Iris pigment epithelial cell (primary cell): Measurements from ENCODE around the gene DOHH.

Source experiments
- DNase-seq: peaks from one replicate; pipeline ENCODE4 v3.0.0-alpha.2; 2011; ENCODE audit warnings: low read depth

DOHH gene

GRCh38 chr19:3478409-3479176 is 21.9 kb downstream of the DOHH start:
- no peak for DNase-seq

- DNase-seq: no peak
These were observed 22.5 kb downstream of the DOHH start for GRCh38 chr19:3477951-3478350.

DNA sequence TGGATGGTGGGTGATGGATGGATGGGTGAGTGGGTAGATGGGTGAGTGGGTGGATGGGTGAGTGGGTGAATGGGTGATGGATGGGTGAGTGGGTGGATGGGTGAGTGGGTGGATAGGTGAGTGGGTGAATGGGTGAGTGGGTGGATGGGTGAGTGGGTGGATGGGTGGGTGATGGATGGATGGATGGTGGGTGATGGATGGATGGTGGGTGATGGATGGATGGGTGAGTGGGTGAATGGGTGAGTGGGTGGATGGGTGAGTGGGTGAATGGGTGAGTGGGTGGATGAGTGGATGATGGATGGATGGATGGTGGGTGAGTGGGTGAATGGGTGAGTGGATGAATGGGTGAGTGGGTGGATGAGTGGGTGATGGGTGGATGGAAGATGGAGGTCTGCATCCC is 23.0 kb downstream of the DOHH start:
- no peak for DNase-seq

DNA sequence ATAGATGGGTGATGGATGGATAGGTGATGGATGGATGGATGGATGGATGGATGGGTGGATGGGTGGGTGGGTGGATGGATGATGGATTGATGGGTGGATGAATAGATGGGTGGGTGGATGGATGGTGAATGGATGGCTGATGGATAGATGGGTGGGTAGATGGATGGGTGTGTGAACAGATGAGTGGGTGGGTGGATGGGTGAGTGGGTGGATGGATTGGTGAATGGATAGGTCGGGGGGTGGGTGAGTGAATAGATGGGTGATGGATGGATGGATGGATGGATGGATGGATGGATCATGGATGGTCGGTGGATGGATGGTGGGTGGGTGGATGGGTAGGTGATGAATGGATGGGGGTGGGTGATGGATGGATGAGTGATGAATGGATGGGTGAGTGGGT is 23.6 kb downstream of the DOHH start:
- no peak for DNase-seq

GRCh38 chr19:3475449-3475848 is 25.0 kb downstream of the DOHH start:
- no peak for DNase-seq

DNA sequence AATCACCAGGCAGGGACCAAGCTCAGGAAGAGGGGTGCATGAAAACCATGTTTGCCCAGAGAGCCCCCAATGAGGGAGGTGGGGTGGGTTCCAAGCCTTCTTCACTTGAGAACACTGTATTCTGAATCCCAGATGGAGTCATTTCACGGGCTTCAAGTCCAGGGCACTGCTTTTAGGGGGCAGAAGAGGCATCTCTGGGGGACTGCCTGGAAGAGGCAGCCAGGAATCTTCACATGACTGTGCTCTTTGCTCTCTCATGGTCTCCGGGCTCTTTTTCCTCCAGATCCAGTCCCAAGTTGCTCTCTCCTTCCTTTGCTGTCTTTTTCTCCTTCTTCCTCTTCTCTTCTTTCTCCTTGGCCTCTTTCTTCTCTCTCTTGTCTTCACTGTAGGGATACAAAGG is 25.9 kb downstream of the DOHH start:
- DNase-seq: no peak

GRCh38 chr19:3474010-3474409 is 26.5 kb downstream of the DOHH start:
- DNase-seq: no peak

GRCh38 chr19:3471954-3472655 is 28.4 kb downstream of the DOHH start:
- no peak for DNase-seq

DNA sequence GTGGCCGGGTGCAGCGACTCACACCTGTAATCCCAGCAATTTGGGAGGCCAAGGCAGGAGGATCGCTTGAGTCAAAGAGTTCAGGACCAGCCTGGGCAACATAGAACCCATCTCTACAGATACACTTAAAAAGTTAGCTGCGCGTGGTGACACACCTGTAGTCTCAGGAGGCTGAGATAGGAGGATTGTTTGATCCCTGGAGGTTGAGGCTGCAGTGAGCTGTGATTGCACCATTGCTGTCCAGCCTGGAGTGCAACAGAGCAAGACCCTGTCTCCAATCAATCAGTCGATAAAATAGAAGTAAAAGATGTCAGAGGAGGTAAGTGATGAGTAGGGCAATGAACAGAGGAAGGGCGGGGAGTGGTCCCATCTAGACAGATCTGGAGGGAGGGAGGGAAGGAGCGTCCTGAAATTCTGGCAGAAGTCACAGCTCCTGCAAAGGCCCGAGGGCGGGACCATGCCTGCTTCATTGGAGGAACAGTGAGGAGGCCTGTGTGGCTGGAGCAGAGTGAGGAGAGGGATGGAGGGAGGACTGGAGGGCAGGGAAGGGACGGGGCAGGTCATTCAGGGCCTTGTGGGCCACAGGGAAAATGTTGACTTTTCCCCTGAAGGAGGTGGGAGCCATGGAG is 29.9 kb downstream of the DOHH start:
- DNase-seq: no peak

GRCh38 chr19:3469638-3470499 is 30.6 kb downstream of the DOHH start:
- no peak for DNase-seq

DNA sequence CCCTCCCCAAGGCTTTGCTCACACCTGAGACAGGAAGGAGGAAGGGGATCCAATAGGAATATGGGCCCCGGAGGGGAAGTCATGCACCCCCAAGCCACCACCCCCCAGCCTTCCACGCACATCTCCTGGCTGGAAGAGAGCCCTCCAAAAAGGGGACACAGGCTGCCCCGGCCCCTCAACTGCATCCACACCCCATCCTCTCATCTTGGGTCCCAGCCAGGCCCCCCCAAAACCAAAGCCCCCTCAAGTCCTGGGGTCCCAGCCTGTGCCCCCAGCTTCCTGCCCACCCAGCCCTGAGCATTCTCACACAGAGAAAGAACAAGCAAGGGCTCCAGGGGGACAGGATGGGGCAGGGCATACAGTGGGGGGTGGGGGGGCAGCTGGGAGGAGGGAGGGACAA is 32.3 kb downstream of the DOHH start:
- no peak for DNase-seq

DNA sequence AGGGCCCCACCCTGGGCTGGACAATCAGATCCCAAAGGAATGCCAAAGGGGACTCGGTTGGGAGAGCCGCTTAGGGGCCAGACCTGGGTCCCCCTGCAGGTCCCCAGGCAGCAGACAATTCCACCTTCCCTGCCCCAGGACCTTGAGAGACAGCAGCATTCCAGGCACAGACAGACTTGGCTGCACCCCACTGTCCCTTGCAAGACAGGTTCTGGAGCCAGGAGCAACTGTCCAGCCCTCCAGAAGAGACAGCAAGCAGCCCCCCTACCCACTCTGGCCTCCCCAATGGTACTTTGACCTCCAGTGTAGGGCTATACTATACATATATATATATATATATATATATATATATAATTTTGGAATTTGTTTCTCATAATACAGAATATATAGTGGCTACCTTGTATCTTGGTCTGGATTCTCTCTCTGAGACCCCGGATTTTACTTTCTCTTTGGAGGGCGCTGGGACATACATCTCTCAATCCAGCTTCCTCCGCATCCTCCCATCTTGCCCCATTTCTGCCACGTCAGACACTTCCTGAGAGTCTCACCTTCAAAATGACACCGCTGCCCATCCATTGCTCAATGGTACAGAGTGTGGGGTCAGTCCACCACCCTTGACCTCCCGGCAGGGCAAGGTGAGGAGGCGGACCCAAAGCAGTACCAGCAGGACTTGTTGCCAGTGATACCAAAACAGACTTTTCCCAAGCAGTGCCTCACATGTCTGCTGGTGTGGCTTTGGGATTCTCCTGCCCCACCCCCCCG is 32.9 kb downstream of the DOHH start:
- DNase-seq: no peak

GRCh38 chr19:3466635-3467034 is 33.8 kb downstream of the DOHH start:
- no peak for DNase-seq

DNA sequence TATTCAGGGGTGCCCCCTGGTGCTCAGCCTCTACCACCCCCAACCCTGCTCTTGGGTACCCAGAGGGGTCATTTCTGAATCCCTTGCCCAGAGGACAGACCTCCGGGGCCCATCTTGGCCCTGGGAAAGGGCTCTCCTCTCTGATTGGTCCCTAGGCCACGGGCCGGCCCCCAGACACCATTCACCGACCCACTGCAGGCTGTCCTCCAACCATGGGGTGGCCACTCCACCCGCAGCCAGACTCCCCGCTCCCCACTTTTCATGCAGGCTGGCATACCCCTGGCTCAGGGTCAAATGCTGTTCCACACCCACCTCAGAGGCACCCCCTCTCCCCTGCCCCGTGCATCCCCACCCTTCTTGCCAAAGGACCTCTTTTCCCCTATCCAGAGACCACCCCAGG is 34.9 kb downstream of the DOHH start:
- no peak for DNase-seq

DNA sequence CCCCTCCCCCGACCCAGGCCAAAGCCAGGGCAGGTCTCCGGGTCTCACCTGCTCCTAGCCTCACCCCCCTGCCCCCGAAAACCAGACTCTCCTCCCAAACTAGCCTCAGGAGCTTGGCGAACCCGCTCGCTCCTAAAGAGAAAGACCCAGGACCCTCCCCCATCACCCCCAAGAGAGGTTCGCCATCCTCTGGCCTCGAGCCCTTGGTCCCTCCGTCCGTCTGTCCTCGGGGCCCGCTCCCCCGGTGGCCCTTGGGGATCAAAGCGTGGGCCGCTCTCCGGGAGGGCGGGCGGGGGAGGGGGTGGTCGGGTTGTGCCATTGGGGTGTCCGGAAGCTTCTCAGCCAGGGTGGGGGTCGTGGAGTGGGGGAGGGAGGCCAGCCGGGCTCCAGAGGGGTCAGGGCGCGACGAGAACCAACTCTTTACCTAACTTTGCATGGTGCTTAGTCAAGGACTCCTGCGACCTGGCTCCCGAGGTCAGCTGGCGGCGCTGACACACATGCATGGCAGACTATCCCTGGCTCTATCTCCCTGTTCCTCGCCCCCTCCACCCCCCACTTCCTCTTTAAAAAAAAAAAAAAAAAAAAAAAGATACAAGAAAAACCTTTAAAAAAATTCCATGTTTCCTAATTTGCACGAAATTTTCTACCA is 35.8 kb downstream of the DOHH start:
- DNase-seq: no peak

- no peak for DNase-seq
These were observed 36.5 kb downstream of the DOHH start for GRCh38 chr19:3463714-3464586.

DNA sequence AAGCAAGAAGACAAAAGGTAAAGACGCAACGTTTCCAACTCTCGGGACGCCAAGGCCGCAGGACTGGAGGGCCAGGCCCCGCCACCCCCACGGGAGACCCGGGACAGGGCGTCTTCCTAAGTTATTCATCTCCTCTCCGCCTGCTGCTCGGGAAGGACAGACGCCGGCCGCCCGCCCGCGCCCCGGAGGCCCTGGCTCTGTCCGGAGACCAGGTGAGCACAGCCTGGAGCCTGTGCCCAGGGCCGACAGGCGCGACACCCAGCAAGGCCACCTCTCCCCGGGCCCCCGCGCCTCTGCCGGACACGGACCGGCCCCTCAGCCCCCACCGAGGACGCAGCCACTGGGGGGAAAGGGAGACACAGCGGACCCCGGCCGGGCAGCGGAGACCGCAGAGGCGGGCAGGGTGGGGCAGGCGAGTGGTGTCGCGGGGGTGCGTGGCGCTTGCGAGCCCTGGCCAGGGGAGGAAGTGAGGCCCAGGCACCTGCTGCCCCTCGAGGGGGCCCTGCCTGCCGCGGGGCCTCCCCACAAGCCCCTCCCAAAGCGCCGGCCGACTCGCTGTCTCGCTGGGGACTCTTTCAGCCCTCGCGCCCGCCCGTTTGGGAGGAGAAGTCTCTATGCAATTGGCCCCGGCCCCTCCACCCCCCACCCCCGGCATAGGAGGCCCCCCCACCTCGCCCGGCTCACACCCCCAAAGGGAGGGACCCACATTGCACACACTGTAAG is 37.3 kb downstream of the DOHH start:
- no peak for DNase-seq

DNA sequence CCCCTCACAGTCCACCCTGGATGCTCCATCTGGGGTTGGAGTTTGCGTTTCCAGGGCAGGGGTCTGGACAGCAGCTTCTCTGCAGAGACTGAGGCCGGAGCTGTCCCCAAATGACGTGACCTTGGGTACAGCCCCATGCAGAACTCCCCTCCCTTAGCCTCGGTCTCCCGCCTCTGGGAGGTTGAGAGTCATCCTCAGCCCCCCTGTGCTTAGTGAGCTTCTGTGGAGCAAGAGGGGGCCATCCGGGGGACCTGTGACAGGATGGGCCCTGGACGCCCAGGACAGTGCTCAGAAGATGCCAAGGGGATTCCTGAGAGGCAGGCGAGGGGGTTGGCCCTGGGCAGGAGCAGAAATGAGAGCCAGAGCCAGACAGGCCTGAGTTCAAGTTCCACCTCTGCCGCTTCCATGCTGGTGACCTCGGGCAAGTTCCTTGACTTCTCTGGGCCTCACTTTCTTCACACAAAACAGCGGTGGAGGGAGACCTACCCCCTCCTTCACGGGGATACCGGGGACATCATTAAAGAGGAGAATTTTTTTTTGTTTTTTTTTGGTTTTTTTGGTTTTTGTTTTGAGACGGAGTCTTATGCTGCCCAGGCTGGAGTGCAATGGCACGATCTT is 40.4 kb downstream of the DOHH start:
- DNase-seq: no peak
